Measurements from ENCODE around the gene FAM193B.

GRCh38 chr5:177520271-177520670 is 34.1 kb downstream of the FAM193B start:
- TF ChIP-seq CTCF (IDR thresholded peaks at IDR 0.05; ENCODE audit: low read depth, low read length) (no peak), EZH2phosphoT487 (IDR thresholded peaks at IDR 0.05; ENCODE audit: low read depth) (no peak)
